Stimulated activated CD8-positive, alpha-beta memory T cell treated with anti-CD3 and anti-CD28 coated beads, Interleukin-15, amount 100 ng/mL, for 1 hour (primary cell): ENCODE results near the gene DTX3.
"Not testable (repeated sequence)": the region's sequence is repeated elsewhere in the genome, so short reads cannot be mapped to it uniquely, and the experiment has no call there.

ENCODE experiments used
- DNase-seq: peaks from one replicate; pipeline ENCODE4 v3.0.0-alpha.2; 2020; ENCODE audit warnings: low read depth

Gene DTX3

GRCh38 chr12:57583008-57583831 lies 21.4 kb upstream of the DTX3 start:
- DNase-seq: peak; percentile 42

DNA sequence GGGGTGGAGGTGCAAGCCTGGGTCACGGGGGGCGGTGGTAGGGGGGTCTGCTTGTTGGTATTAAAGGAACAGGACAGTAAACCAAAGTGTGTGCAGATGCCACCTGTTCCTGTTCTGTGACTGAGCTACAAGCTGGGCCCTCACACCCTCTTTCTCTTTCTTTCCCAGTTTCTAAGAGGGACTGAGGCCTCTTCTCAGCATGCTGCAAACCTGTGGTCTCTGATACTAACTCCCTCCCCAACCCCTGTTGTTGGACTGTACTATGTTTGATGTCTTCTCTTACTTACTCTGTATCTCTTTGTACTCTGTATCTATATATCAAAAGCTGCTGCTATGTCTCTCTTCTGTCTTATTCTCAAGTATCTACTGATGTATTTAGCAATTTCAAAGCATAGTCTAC lies 20.6 kb upstream of the DTX3 start:
- DNase-seq: no peak

GRCh38 chr12:57584690-57585089 lies 19.9 kb upstream of the DTX3 start:
- no peak for DNase-seq

- no peak for DNase-seq
Observed at GRCh38 chr12:57585156-57585555, 19.5 kb upstream of the DTX3 start.

DNA sequence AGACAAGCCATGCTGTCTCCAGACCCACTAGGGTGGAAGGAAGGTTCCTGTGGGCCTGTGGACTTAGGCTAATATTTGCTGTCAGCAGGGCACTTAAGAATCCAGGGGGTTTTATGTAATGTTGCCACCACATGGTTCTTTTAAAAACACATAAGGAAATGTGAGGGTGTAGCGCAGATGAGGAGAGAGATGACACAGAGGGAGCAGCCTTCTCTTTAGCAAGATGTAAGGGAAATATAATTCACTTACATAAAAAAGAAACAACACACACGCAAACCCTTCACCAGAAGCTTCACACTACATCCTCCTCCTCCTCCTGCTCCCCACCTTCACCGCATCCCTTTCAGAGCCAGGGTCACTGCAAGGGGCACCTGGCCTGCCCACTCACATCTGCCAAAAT lies 18.5 kb upstream of the DTX3 start:
- DNase-seq: no peak

- DNase-seq: no peak
Observed at GRCh38 chr12:57586832-57587429, 17.7 kb upstream of the DTX3 start.

DNA sequence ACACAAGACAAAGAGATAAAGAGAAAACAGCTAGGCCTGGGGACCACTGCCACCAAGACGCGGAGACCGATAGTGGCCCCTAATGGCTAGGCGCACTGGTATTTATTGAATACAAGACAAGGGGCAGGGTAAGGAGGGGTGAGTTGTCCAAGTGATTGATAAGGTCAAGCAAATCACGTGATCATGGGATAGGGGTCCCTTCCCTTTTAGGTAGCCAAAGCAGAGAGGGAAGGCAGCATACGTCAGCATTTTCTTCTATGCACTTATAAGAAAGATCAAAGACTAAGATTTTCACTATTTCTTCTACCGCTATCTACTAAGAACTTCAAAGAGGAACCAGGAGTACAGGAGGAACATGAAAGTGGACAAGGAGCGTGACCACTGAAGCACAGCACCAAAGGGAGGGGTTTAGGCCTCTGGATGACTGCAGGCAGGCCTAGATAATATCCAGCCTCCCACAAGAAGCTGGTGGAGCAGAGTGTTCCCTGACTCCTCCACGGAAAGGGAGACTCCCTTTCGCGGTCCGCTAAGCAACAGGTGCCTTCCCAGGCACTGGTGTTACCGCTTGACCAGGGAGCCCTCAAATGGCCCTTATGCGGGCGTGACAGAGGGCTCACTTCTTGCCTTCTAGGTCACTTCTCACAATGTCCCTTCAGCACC lies 15.5 kb upstream of the DTX3 start:
- DNase-seq: not testable (repeated sequence)

GRCh38 chr12:57590479-57590863 lies 14.2 kb upstream of the DTX3 start:
- DNase-seq: no peak

GRCh38 chr12:57590864-57591781 lies 13.5 kb upstream of the DTX3 start, which contains the start of gene PIP4K2C:
Gene PIP4K2C (plus strand): TSS chr12:57591192. CDS start chr12:57591290, 98 bp downstream.
- DNase-seq: peak; percentile 46

DNA sequence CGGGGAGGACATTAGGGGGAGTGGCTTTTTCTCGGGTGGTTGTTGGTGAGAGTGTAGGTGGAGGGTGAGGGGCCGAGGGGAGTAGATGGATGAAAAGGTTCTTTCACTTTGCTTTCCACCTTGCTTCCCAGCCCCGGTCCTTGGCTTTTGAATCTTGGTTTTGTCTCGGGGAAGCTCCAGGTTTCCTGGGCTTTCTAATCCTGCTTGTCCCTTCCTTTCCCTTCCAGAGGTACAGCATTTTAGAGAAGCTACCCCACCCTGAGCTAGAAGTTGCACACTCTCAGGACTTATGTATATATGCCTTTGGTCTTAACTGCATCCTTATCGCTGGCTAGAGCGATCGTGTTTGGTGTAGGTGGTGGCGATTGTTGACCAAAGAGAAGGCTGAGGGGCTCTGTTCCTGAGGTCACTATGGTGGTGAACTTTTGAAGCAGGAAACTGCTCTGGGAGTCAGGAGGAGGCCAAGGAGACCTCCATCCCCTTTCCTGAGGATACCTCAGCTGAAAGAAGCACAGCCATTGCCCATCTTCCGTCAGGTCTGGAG lies 12.8 kb upstream of the DTX3 start:
- no peak for DNase-seq

DNA sequence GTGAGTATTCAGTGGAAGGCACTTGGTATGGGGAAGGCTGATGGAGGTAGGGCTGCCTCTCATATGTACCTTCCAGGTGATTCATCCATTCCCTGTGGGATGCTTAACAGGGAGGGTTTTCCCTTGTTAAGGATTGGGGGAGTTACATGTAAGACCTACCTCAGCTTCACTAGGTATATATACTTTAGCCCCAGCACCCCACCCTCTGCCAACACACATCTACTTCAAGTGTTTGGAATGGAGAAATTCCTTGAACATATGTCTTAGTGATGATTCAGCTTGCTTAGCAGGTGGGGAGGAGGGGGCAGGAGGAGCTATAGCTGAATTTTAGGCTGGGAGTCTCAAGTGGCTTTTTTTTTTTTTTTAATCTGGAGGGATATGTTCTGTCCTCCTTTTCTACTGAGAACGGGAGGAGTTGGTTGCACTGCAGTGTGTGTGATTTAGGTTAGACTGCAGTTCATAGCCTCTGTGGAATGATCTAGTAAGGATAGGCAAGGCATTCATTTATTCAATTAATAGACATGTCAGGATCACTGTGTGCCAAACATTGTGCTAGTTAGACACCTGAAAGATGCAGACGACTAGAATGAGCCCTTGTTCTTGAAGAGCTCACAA lies 12.0 kb upstream of the DTX3 start:
- DNase-seq: no peak

GRCh38 chr12:57593187-57593586 lies 11.4 kb upstream of the DTX3 start:
- no peak for DNase-seq

- DNase-seq: no peak
Observed at GRCh38 chr12:57600395-57600794, 4.2 kb upstream of the DTX3 start.

DNA sequence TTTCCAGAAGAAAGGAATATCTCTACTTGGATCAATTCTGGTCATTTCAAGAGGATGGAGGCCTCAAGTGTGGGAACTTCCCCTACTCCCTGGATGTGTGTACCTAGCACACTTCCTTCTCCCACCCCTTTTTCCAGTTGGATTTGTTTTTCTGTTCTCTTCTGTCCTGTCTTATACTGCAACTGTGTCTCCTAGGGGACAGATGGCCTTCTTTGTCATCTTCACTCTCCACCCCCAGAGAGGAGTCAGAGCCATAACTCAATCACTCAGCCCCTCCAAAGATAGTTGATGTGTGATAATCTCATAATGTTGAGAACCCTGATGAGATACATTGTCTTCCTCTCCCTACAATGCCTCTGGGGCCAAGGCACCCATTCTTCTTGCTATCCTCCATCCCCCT lies 2.1 kb upstream of the DTX3 start:
- DNase-seq: no peak

GRCh38 chr12:57603324-57603723 lies 1.3 kb upstream of the DTX3 start:
- no peak for DNase-seq

- DNase-seq: no peak
Observed at GRCh38 chr12:57603815-57604453, 690 bp upstream of the DTX3 start.

DNA sequence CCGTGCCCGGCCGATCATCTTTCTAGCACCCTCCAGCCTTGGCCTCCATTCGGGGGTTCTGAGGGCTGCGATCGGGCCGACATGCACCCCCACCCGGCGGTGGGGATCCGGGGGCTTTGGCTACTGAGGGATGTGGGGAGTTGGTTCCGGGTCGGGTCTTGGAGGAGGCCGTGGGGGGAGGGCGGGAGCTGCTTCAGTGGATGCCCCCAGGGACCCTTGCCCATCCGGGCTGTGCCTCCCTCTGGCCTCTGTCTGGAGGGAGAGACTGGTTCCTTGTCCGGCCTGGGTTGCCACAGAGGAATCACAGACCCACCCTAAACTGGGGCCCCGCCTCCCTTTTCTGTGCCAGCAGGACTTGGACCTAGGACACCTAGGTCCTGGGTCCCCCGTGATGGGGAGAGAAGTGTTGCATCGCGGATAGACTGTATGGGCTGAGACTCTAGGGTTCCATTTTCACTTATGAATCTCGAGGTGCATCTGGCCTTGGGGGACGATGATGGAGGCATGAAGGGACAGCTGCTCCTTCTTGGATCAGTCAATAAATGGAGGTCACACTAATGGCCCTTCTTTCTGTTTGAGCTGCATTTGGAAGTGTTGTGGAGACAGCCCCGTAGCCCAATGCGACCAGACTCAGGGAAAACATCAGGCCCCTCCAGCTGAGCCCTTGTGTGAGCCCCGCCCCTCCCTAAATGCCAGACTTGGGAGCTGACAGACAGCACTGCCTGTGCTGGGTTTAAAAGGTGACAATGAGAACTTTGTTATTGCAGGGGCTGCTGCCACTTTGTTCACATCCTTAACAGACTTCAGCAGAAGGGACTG lies 577 bp downstream of the DTX3 start:
- DNase-seq: no peak

GRCh38 chr12:57605811-57606311 lies 1.2 kb downstream of the DTX3 start:
- DNase-seq: no peak

GRCh38 chr12:57606399-57606798 lies 1.8 kb downstream of the DTX3 start:
- no peak for DNase-seq

- no peak for DNase-seq
Observed at GRCh38 chr12:57606821-57607220, 2.2 kb downstream of the DTX3 start.
